ENCODE measurements around the gene SLC6A5.

Gene SLC6A5

DNA sequence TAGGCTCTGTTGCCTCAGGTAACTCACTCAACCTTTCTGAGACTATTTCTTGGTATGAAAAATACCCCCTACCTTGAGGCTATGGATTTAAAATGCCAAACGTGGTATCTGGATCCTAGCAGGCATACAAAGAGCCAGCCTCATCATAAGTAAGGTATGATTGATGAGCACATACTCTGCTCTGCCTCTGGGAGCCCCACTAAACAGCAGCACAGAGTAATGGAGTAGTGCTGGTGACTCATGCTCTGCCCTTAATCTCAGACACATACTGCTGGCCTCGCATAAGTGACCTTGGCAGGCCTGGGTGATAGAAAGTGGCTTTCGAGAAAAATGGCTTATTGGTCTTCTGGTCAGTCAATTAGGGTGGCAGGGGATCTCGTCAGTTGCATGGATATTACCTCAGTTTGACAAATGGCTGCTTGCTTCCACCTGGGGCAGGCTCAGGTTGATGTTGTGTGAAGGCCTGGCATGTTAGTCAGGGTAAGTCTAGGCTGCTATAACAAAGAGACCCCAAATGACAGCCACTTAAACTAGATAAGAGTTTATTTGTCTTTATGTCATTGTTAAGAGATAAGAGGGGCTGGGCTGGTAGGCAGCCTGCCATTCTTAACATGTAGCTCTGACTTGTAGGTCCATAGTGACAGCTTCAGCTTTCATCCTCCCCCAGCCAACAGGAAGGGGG lies 15.2 kb upstream of the SLC6A5 start:
- Mint-ChIP-seq H3K36me3 (no peaks in the 10 kb centered on the region), H3K27me3 (peaks cover 2% of the 10 kb centered on the region), H3K9me3 (no peaks in the 10 kb centered on the region), H3K4me3 (no peak overlapping the region), H3K27ac (no peak overlapping the region), H3K4me1 (no peaks in the 10 kb centered on the region)
- CTCF ChIA-PET: no interaction called here
- no peak for DNase-seq

- Mint-ChIP-seq H3K9me3 (no peaks in the 10 kb centered on the region), H3K4me3 (no peak overlapping the region), H3K27ac (no peak overlapping the region), H3K36me3 (no peaks in the 10 kb centered on the region), H3K27me3 (peaks cover 10% of the 10 kb centered on the region), H3K4me1 (no peaks in the 10 kb centered on the region)
- CTCF ChIA-PET: no interaction called here
- no peak for DNase-seq
Measured at GRCh38 chr11:20589796-20590195, 9.6 kb upstream of the SLC6A5 start.

GRCh38 chr11:20590381-20590780 lies 9.0 kb upstream of the SLC6A5 start:
- H3K9me3 Mint-ChIP-seq: no peaks in the 10 kb centered on the region
- H3K27me3 Mint-ChIP-seq: peaks cover 13% of the 10 kb centered on the region
- H3K27ac Mint-ChIP-seq: no peak overlapping the region
- H3K36me3 Mint-ChIP-seq: no peaks in the 10 kb centered on the region
- H3K4me3 Mint-ChIP-seq: no peak overlapping the region
- CTCF ChIA-PET: no interaction called here
- no peaks in the 10 kb centered on the region for H3K4me1 Mint-ChIP-seq
- no peak for DNase-seq

DNA sequence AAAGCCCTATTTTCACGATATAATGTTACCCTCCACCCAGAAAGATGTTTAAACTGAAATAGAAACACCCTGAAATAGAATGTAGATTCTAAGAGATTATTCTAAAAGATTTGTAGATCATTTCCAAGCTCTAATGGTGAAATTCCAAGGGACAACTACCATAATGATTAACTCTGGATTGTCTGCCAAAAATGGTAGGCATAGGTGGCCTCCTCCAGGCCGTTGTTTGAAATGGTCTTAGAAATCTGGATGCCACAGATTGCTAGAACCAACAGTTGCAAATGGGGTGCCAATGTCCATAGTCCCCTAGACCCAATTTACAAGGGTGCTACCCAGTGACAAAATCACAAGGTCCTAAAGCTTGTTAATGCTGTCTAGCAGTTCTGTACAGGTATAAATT lies 6.7 kb upstream of the SLC6A5 start:
- no peak overlapping the region for H3K4me3 Mint-ChIP-seq
- CTCF ChIA-PET: no interaction called here
- H3K27ac Mint-ChIP-seq: no peak overlapping the region
- H3K9me3 Mint-ChIP-seq: no peaks in the 10 kb centered on the region
- no peak for DNase-seq
- H3K4me1 Mint-ChIP-seq: peaks cover 5% of the 10 kb centered on the region
- no peaks in the 10 kb centered on the region for H3K36me3 Mint-ChIP-seq
- peaks cover 37% of the 10 kb centered on the region for H3K27me3 Mint-ChIP-seq

- DNase-seq: no peak
- CTCF ChIA-PET: no interaction called here
- H3K4me3 Mint-ChIP-seq: no peak overlapping the region
- H3K27me3 Mint-ChIP-seq: peaks cover 50% of the 10 kb centered on the region
- H3K9me3 Mint-ChIP-seq: no peaks in the 10 kb centered on the region
- no peak overlapping the region for H3K27ac Mint-ChIP-seq
- peaks cover 5% of the 10 kb centered on the region for H3K4me1 Mint-ChIP-seq
- peaks cover 1% of the 10 kb centered on the region for H3K36me3 Mint-ChIP-seq
Measured at GRCh38 chr11:20594274-20595061, 4.9 kb upstream of the SLC6A5 start.

DNA sequence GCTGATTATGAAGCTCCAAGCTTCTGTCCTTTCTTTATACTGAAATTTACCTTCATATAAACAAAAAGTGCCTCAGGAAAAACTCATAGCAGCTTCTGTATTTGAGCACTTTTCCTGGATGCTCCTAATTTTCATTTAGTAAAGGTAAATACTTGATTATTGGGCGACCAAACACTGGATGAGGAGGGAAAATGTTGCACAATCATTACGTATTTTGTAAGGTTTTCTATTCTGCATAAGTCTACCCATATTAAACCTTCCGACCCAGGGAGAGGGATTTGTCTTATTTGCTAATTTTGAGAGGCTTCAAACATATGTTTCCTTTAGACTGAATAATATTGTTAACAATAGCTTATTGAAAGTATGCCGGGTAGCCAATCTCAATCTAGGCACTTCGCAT lies 4.3 kb upstream of the SLC6A5 start:
- Mint-ChIP-seq H3K4me1 (peaks cover 5% of the 10 kb centered on the region), H3K9me3 (no peaks in the 10 kb centered on the region), H3K27me3 (peaks cover 56% of the 10 kb centered on the region), H3K27ac (no peak overlapping the region), H3K4me3 (no peak overlapping the region), H3K36me3 (peaks cover 3% of the 10 kb centered on the region)
- CTCF ChIA-PET: no interaction called here
- no peak for DNase-seq

- H3K27ac Mint-ChIP-seq: no peak overlapping the region
- H3K27me3 Mint-ChIP-seq: peaks cover 70% of the 10 kb centered on the region
- H3K36me3 Mint-ChIP-seq: peaks cover 5% of the 10 kb centered on the region
- CTCF ChIA-PET: no interaction called here
- H3K4me1 Mint-ChIP-seq: peaks cover 5% of the 10 kb centered on the region
- DNase-seq: no peak
- H3K4me3 Mint-ChIP-seq: no peak overlapping the region
- no peaks in the 10 kb centered on the region for H3K9me3 Mint-ChIP-seq
Measured at GRCh38 chr11:20596205-20597153, 2.9 kb upstream of the SLC6A5 start.

DNA sequence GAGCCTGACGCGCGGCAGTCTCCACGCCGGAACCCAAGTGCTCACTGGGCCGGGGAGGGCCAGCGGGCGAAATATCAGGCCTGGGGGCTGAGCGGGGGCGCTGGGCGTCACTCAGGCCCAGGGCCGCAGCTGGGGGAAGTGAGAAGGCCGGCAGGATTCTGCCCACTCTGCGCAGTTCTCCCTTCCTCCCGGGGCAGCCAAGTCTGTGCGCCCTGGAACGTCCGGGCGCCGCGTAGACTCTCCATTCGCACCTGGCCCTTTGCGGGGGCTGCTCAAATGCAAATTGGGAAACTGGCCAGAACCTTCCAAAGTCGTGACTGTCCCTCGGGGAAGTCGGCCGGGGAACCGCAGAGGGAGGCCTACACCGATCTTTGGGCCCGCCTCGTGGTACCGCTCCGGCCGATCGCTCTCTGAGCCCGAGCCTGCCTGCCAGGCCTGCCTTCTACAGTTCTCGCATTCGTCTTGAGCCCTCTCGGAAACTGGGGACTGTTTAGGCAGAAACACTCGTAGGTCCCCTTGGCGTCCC lies 2.2 kb upstream of the SLC6A5 start:
- H3K9me3 Mint-ChIP-seq: no peaks in the 10 kb centered on the region
- H3K4me3 Mint-ChIP-seq: no peak overlapping the region
- CTCF ChIA-PET: no interaction called here
- peaks cover 77% of the 10 kb centered on the region for H3K27me3 Mint-ChIP-seq
- H3K27ac Mint-ChIP-seq: no peak overlapping the region
- DNase-seq: no peak
- H3K4me1 Mint-ChIP-seq: peaks cover 5% of the 10 kb centered on the region
- peaks cover 5% of the 10 kb centered on the region for H3K36me3 Mint-ChIP-seq

DNA sequence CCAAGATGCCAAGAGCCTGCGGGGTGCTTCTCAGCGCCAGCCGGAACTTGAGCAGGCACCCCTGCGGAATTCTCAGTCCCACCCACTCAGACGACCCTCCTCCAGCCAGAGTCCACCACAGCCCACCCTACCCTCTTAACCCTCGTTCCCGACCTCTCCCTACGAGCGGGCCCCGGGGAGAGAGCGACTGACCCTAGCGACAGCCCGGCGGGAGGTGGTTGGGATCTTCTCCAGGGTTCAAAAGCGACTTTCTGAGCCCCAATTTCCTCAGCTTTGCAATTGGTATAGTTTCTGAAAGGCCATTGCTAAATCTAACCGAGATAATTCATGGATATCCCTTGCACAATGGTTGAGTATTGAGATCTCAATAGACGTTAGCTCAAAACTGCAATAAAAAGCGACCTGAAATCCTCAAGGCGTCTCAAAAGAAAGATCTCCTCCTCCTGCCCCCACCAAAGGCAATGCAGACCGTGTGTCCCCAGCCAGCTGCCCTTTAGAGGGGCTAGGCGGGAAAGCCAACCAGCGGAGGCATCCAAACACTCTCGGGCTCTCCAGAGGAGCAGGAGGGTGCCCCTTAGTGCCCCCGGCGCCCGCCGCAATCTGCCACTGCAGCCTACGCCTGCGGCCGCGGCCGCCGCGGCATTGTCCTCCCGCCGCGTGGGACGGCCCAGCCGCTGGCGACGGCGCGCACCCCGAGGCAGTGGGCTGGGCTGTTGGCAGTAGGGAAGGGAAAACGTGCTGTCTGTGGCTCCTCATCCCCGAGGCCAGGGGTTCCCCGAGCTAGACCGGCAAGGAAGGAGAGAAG lies 1.5 kb upstream of the SLC6A5 start:
- Mint-ChIP-seq H3K4me1 (peaks cover 5% of the 10 kb centered on the region), H3K27ac (peak overlapping the region; percentile 14), H3K27me3 (peaks cover 84% of the 10 kb centered on the region), H3K36me3 (peaks cover 5% of the 10 kb centered on the region), H3K4me3 (no peak overlapping the region), H3K9me3 (no peaks in the 10 kb centered on the region)
- CTCF ChIA-PET: interaction anchor here (1.2 kb wide), 1 partner anchor 12 kb away, joined by 3 read pairs; no protein-coding TSS in a partner anchor
- no peak for DNase-seq

GRCh38 chr11:20598492-20598891 lies 916 bp upstream of the SLC6A5 start:
- H3K27ac Mint-ChIP-seq: peak overlapping the region; percentile 42
- DNase-seq: no peak
- peaks cover 5% of the 10 kb centered on the region for H3K4me1 Mint-ChIP-seq
- CTCF ChIA-PET: interaction anchor here (1.2 kb wide), 1 partner anchor 11 kb away, joined by 3 read pairs; no protein-coding TSS in a partner anchor
- H3K36me3 Mint-ChIP-seq: peaks cover 5% of the 10 kb centered on the region
- H3K27me3 Mint-ChIP-seq: peaks cover 90% of the 10 kb centered on the region
- H3K9me3 Mint-ChIP-seq: no peaks in the 10 kb centered on the region
- no peak overlapping the region for H3K4me3 Mint-ChIP-seq

DNA sequence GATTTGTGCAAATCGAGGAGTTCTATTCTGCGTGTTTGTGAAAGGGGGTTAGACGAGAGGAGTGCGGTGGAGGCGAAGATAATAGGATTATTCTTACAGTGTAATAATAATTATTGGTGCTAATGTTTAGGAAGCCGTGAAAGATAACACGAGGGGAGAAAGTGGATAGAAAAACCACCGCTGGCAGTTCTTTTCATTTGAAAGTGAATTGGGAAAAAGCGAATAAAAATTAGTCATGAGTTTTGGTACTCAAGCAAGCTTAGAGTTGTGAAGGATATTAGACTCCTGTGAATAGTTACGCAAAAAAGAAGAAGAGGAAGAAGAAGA lies 575 bp downstream of the SLC6A5 start:
- CTCF ChIA-PET: interaction anchor here (1.0 kb wide), 1 partner anchor 8 kb away, joined by 3 read pairs; no protein-coding TSS in a partner anchor
- Mint-ChIP-seq H3K4me3 (no peak overlapping the region), H3K36me3 (peaks cover 5% of the 10 kb centered on the region)

GRCh38 chr11:20600551-20600950 lies 1.1 kb downstream of the SLC6A5 start:
- DNase-seq: no peak
- H3K4me3 Mint-ChIP-seq: no peak overlapping the region
- H3K36me3 Mint-ChIP-seq: peaks cover 5% of the 10 kb centered on the region
- H3K27me3 Mint-ChIP-seq: peaks cover 100% of the 10 kb centered on the region
- H3K9me3 Mint-ChIP-seq: no peaks in the 10 kb centered on the region
- H3K4me1 Mint-ChIP-seq: peaks cover 5% of the 10 kb centered on the region
- CTCF ChIA-PET: interaction anchor here (1.0 kb wide), 1 partner anchor 8 kb away, joined by 3 read pairs; no protein-coding TSS in a partner anchor
- H3K27ac Mint-ChIP-seq: no peak overlapping the region

More for the DNA sequence above, 575 bp downstream of the SLC6A5 start:
- H3K27me3 Mint-ChIP-seq: peaks cover 97% of the 10 kb centered on the region
- no peak for DNase-seq
- no peak overlapping the region for H3K27ac Mint-ChIP-seq
- no peaks in the 10 kb centered on the region for H3K9me3 Mint-ChIP-seq
- peaks cover 5% of the 10 kb centered on the region for H3K4me1 Mint-ChIP-seq

DNA sequence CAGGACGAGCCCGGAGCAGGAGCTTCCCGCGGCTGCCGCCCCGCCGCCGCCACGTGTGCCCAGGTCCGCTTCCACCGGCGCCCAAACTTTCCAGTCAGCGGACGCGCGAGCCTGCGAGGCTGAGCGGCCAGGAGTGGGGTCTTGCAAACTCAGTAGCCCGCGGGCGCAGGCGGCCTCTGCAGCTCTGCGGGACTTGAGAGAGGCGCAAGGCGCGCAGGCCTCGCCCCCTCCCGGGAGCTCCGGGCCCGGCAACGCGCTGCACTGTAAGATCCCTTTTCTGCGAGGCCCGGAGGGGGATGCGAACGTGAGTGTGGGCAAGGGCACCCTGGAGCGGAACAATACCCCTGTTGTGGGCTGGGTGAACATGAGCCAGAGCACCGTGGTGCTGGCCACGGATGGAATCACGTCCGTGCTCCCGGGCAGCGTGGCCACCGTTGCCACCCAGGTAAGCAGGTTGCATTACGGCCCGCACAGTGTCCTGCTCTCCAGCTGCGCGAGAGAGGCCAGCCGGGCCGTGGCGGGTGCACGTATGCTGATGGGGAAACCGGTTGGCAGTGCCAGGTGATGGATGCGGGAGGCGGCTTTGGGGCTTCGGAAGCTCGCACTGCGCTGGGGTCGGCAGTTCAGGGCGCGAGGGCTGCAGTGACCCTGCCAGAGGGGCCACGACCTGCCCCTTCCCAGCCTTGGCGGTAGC lies 2.0 kb downstream of the SLC6A5 start:
- Mint-ChIP-seq H3K27ac (no peak overlapping the region), H3K4me3 (no peak overlapping the region), H3K27me3 (peaks cover 100% of the 10 kb centered on the region), H3K36me3 (peaks cover 5% of the 10 kb centered on the region), H3K4me1 (peaks cover 5% of the 10 kb centered on the region), H3K9me3 (no peaks in the 10 kb centered on the region)
- no peak for DNase-seq
- CTCF ChIA-PET: no interaction called here

Data from activated naive CD4-positive, alpha-beta T cell treated with anti-CD3 and anti-CD28 coated beads, Interleukin-2, amount 10 ng/mL, durations not matched to agents 7 days and 5 days (primary cell).